SK-N-MC (cell line): Measurements from ENCODE around the gene ANXA10.

Experiments used
- DNase-seq: peaks from one replicate; pipeline ENCODE4 v3.0.0-alpha.2; 2011; ENCODE audit warnings: low read depth, low spot score
- H3K27ac ChIP-seq: fragments of 200-600 bp; sonication (generic); 2 replicates; pipeline ENCODE4 v1.5.1; 2016; ENCODE audit warnings: mixed run types
- H3K36me3 ChIP-seq: fragments of 200-600 bp; sonication (generic); 2 replicates; pipeline ENCODE4 v1.6.1; 2017; ENCODE audit warnings: antibody characterized with exemption, low read length, mixed read lengths; ENCODE audit not compliant: insufficient read depth
- H3K4me3 ChIP-seq: fragments of 200-600 bp; sonication (generic); 2 replicates; pipeline ENCODE4 v1.5.1; 2016
- H3K9ac ChIP-seq: fragments of 200-600 bp; sonication (generic); 2 replicates; pipeline ENCODE4 v1.8.0; 2017; ENCODE audit warnings: mixed run types, mixed read lengths; ENCODE audit not compliant: insufficient read length
- H3K9me3 ChIP-seq: fragments of 200-600 bp; sonication (generic); 2 replicates; pipeline ENCODE4 v1.6.1; 2017; ENCODE audit warnings: low read depth, mild to moderate bottlenecking, antibody characterized with exemption, low read length, moderate library complexity, mixed read lengths
- EZH2 ChIP-seq: fragments of 200-600 bp; sonication (generic); IDR thresholded peaks from one replicate; pipeline ENCODE4 v1.6.1; 2017; ENCODE audit warnings: antibody characterized with exemption
- FOXP2 ChIP-seq: optimal IDR thresholded peaks from 2 replicates; pipeline ENCODE3; 2011; ENCODE audit warnings: mild to moderate bottlenecking, moderate library complexity; ENCODE audit not compliant: insufficient read depth; ENCODE audit errors: extremely low read length, control extremely low read depth
- POLR2AphosphoS5 ChIP-seq: IDR thresholded peaks from 2 replicates; pipeline ENCODE4 v1.6.1; 2012; ENCODE audit warnings: mild to moderate bottlenecking, low read depth, low read length, borderline replicate concordance

The ANXA10 gene

GRCh38 chr4:168141733-168142132 lies 49.4 kb downstream of the ANXA10 start:
- no peak overlapping the region for H3K27ac ChIP-seq
- TF ChIP-seq EZH2: no peak
- TF ChIP-seq FOXP2: no peak
- no peak for TF ChIP-seq POLR2AphosphoS5

GRCh38 chr4:168143601-168144000 lies 51.3 kb downstream of the ANXA10 start:
- no peak for DNase-seq
- TF ChIP-seq POLR2AphosphoS5 (no peak), FOXP2 (no peak), EZH2 (no peak)

More at GRCh38 chr4:168141733-168142132, 49.4 kb downstream of the ANXA10 start:
- no peak for DNase-seq
- Histone ChIP-seq H3K9me3 (no peaks in the 10 kb centered on the region), H3K9ac (no peak overlapping the region), H3K4me3 (no peak overlapping the region), H3K36me3 (no peaks in the 10 kb centered on the region)

GRCh38 chr4:168150420-168151050 lies 58.2 kb downstream of the ANXA10 start:
- TF ChIP-seq EZH2: no peak
- TF ChIP-seq FOXP2: no peak
- no peak for TF ChIP-seq POLR2AphosphoS5

More at GRCh38 chr4:168143601-168144000, 51.3 kb downstream of the ANXA10 start:
- no peaks in the 10 kb centered on the region for H3K9me3 ChIP-seq
- H3K4me3 ChIP-seq: no peak overlapping the region
- no peaks in the 10 kb centered on the region for H3K36me3 ChIP-seq
- no peak overlapping the region for H3K9ac ChIP-seq
- H3K27ac ChIP-seq: no peak overlapping the region

GRCh38 chr4:168151327-168151726 lies 59.0 kb downstream of the ANXA10 start:
- no peak for DNase-seq
- Histone ChIP-seq H3K4me3 (no peak overlapping the region), H3K36me3 (no peaks in the 10 kb centered on the region), H3K9me3 (no peaks in the 10 kb centered on the region), H3K27ac (no peak overlapping the region), H3K9ac (no peak overlapping the region)
- TF ChIP-seq EZH2: no peak
- no peak for TF ChIP-seq POLR2AphosphoS5
- TF ChIP-seq FOXP2: no peak

More at GRCh38 chr4:168150420-168151050, 58.2 kb downstream of the ANXA10 start:
- no peaks in the 10 kb centered on the region for H3K36me3 ChIP-seq
- DNase-seq: peak; percentile 42
- H3K9me3 ChIP-seq: no peaks in the 10 kb centered on the region
- H3K4me3 ChIP-seq: peak overlapping the region; percentile 64
- H3K9ac ChIP-seq: no peak overlapping the region
- no peak overlapping the region for H3K27ac ChIP-seq

- H3K4me3 ChIP-seq: peak overlapping the region; percentile 60; the same call in 1 of the 2 replicates
- no peak overlapping the region for H3K27ac ChIP-seq
- no peak for DNase-seq
- H3K36me3 ChIP-seq: no peaks in the 10 kb centered on the region
- H3K9ac ChIP-seq: no peak overlapping the region
- no peaks in the 10 kb centered on the region for H3K9me3 ChIP-seq
- no peak for TF ChIP-seq EZH2
- TF ChIP-seq FOXP2: no peak
- TF ChIP-seq POLR2AphosphoS5: no peak
These were observed 60.6 kb downstream of the ANXA10 start for GRCh38 chr4:168152837-168153500.

GRCh38 chr4:168153596-168154440 lies 61.5 kb downstream of the ANXA10 start:
- no peaks in the 10 kb centered on the region for H3K36me3 ChIP-seq
- H3K9me3 ChIP-seq: no peaks in the 10 kb centered on the region
- H3K9ac ChIP-seq: peak overlapping the region; percentile 47
- peak overlapping the region; percentile 60 for H3K4me3 ChIP-seq
- no peak for TF ChIP-seq FOXP2
- no peak for TF ChIP-seq EZH2
- no peak for TF ChIP-seq POLR2AphosphoS5
- DNase-seq: peak; percentile 65
- H3K27ac ChIP-seq: no peak overlapping the region

- no peaks in the 10 kb centered on the region for H3K9me3 ChIP-seq
- no peak overlapping the region for H3K27ac ChIP-seq
- H3K9ac ChIP-seq: no peak overlapping the region
- H3K4me3 ChIP-seq: no peak overlapping the region
- no peaks in the 10 kb centered on the region for H3K36me3 ChIP-seq
- TF ChIP-seq FOXP2 (no peak), EZH2 (no peak), POLR2AphosphoS5 (no peak)
- no peak for DNase-seq
These were observed 62.4 kb downstream of the ANXA10 start for GRCh38 chr4:168154546-168155277.

GRCh38 chr4:168162604-168163003 lies 70.3 kb downstream of the ANXA10 start:
- Histone ChIP-seq H3K27ac (no peak overlapping the region), H3K4me3 (no peak overlapping the region), H3K9me3 (no peaks in the 10 kb centered on the region), H3K36me3 (no peaks in the 10 kb centered on the region), H3K9ac (no peak overlapping the region)
- no peak for DNase-seq
- TF ChIP-seq FOXP2: no peak
- TF ChIP-seq EZH2: no peak
- TF ChIP-seq POLR2AphosphoS5: no peak
